ENCODE results near the gene OGDHL. TPM values are rescaled to one million over a fixed set of nuclear protein-coding genes. Genes with fewer than 3 reads are reported as not detected.

The OGDHL gene
- total and polyA plus RNA-seq, 9 of the 15 experiments (the other 6 are each of a cell fraction or from before 2014, with no cell fraction given), result 0.01 to 1.8 (median 0.91) TPM

DNA sequence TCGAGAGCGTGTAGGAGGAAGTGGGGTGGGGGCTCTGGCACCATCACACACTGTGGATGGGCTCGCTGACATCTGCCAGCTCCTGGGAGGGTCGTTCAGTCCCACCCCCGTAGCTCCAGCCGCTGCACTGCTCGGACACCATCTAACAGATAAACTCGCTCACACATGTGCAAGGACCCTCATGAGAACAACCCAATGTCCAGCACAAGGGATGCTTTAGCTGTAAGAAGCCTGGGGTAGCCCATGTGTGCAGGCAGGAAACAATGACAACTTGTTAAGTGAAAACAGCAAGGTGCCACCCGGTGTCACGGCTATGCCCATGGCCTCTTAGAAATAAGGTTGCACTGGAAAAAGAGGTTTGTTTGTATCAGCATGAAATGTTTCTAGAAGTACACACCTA lies 14.1 kb downstream of the OGDHL start:
- no peak overlapping the region for H3K4me3 ChIP-seq
- H3K27me3 ChIP-seq (ENCODE audit: control insufficient read depth in 2 of 2, insufficient read depth in 2 of 2, low read length in 2 of 2), result peaks cover 10 to 65% of the 10 kb centered on the region in 2 experiments; a peak in 4 of 5 replicates
- H3K9me1 ChIP-seq (ENCODE audit: control insufficient read depth, insufficient read depth, low read length), result no peaks in the 10 kb centered on the region
- in situ Hi-C loops (cut with MboI), result no loop called here
- H3K9ac ChIP-seq (ENCODE audit: insufficient read depth in 1 of 2, low read depth in 2 of 2, low read length in 2 of 2), result no peak overlapping the region
- H3K9me3 ChIP-seq (replicated peaks; ENCODE audit: control insufficient read depth, insufficient read depth, low read depth, low read length), result no peaks in the 10 kb centered on the region
- H4K20me1 ChIP-seq (replicated peaks; ENCODE audit: control insufficient read depth, insufficient read depth, low read length), result peaks cover 22% of the 10 kb centered on the region; the same call in 1 of the 2 replicates
- DNase-seq (ENCODE audit: extremely low read depth in 1 of 4, low spot score in 3 of 4) (no peak), ATAC-seq (no peak), FAIRE-seq (no peak)
- H3K27ac ChIP-seq (ENCODE audit: extremely low read depth, low read depth, low read length), result no peak overlapping the region
- no peaks in the 10 kb centered on the region for H3K79me2 ChIP-seq (ENCODE audit: control insufficient read depth, insufficient read depth, low read length)
- H3K36me3 ChIP-seq (ENCODE audit: control insufficient read depth, insufficient read depth, low read length), result no peaks in the 10 kb centered on the region
- no peak overlapping the region for H3K4me2 ChIP-seq (ENCODE audit: insufficient read depth, low read length)
- 1% methylated on average over 10 of the region's 10 CpGs for WGBS (ENCODE audit: insufficient coverage, low coverage, missing lambda C conversion rate)
- ChIA-PET CTCF (ENCODE audit: low intra/inter-chr PET ratio) (no interaction called here), POLR2A (no interaction called here)
- no TSS peak for BruUV-seq (replicated peaks)
- H3K4me1 ChIP-seq (replicated peaks in 1 of 2; ENCODE audit: control insufficient read depth in 2 of 2, insufficient read depth in 2 of 2, low read length in 2 of 2), result no peaks in the 10 kb centered on the region; a peak in 1 of 5 replicates
- no peak overlapping the region for H2AFZ ChIP-seq (ENCODE audit: low read depth, low read length)
- intact Hi-C loops (cut with micrococcal nuclease), result loop anchor here (5.0 kb wide), 1 partner anchor 156 kb away; no protein-coding TSS in a partner anchor
- TF ChIP-seq ZKSCAN3 (CRISPR knock-in tag; IDR thresholded peaks at IDR 0.05), result no peak
- no peak for TF ChIP-seq GABPB2 (CRISPR knock-in tag; conservative IDR thresholded peaks at IDR 0.05)
- TF ChIP-seq, protein P1, sequence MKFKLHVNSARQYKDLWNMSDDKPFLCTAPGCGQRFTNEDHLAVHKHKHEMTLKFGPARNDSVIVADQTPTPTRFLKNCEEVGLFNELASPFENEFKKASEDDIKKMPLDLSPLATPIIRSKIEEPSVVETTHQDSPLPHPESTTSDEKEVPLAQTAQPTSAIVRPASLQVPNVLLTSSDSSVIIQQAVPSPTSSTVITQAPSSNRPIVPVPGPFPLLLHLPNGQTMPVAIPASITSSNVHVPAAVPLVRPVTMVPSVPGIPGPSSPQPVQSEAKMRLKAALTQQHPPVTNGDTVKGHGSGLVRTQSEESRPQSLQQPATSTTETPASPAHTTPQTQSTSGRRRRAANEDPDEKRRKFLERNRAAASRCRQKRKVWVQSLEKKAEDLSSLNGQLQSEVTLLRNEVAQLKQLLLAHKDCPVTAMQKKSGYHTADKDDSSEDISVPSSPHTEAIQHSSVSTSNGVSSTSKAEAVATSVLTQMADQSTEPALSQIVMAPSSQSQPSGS (CRISPR knock-in tag; IDR thresholded peaks at IDR 0.05), result no peak
- TF ChIP-seq BCOR (IDR thresholded peaks at IDR 0.05), result no peak
- TF ChIP-seq TEAD4 (IDR thresholded peaks at IDR 0.05; ENCODE audit: low read length), result no peak
- TF ChIP-seq TEAD4 (CRISPR knock-in tag; IDR thresholded peaks at IDR 0.05; ENCODE audit: borderline replicate concordance), result no peak
- no peak for TF ChIP-seq HMBOX1 (IDR thresholded peaks at IDR 0.05)
- TF ChIP-seq HNRNPH1 (optimal IDR thresholded peaks at IDR 0.05; ENCODE audit: low read depth, low read length), result no peak
- TF ChIP-seq ELF1 (tag; IDR thresholded peaks at IDR 0.05), result no peak
- TF ChIP-seq ZNF518B (CRISPR knock-in tag; IDR thresholded peaks at IDR 0.05), result no peak
- TF ChIP-seq MYBL2 (IDR thresholded peaks at IDR 0.05; ENCODE audit: low read depth), result no peak
- no peak for TF ChIP-seq MYBL2 (CRISPR knock-in tag; IDR thresholded peaks at IDR 0.05; ENCODE audit: borderline replicate concordance)
- TF ChIP-seq RBM34 (IDR thresholded peaks at IDR 0.05; ENCODE audit: borderline replicate concordance, insufficient read depth, low read length), result no peak
- no peak for TF ChIP-seq GATAD2B (IDR thresholded peaks at IDR 0.05; ENCODE audit: borderline replicate concordance)
- no peak for TF ChIP-seq RFX7 (CRISPR knock-in tag; IDR thresholded peaks at IDR 0.05)
- no peak for TF ChIP-seq BHLHE40 (IDR thresholded peaks at IDR 0.05; ENCODE audit: low read length)

All from K562 (cell line).